Measurements from ENCODE around the gene LIMS4.
"Not testable (repeated sequence)": the region's sequence is repeated elsewhere in the genome, so short reads cannot be mapped to it uniquely, and the experiment has no call there.

- TF ChIP-seq, protein P1, sequence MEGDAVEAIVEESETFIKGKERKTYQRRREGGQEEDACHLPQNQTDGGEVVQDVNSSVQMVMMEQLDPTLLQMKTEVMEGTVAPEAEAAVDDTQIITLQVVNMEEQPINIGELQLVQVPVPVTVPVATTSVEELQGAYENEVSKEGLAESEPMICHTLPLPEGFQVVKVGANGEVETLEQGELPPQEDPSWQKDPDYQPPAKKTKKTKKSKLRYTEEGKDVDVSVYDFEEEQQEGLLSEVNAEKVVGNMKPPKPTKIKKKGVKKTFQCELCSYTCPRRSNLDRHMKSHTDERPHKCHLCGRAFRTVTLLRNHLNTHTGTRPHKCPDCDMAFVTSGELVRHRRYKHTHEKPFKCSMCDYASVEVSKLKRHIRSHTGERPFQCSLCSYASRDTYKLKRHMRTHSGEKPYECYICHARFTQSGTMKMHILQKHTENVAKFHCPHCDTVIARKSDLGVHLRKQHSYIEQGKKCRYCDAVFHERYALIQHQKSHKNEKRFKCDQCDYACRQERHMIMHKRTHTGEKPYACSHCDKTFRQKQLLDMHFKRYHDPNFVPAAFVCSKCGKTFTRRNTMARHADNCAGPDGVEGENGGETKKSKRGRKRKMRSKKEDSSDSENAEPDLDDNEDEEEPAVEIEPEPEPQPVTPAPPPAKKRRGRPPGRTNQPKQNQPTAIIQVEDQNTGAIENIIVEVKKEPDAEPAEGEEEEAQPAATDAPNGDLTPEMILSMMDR (IDR thresholded peaks at IDR 0.05) = not testable (repeated sequence)
- not testable (repeated sequence) for TF ChIP-seq EP300 (IDR thresholded peaks at IDR 0.05); POLR2AphosphoS5 (IDR thresholded peaks at IDR 0.05); POLR2A (IDR thresholded peaks at IDR 0.05; ENCODE audit: low read depth)
Measured at GRCh38 chr2:110460318-110460717, 12.3 kb downstream of the LIMS4 start.

All from esophagus muscularis mucosa (tissue), 4 donors.